HCT116 (cell line): ENCODE data around the gene KLHDC7B. TPM values are rescaled to one million over a fixed set of nuclear protein-coding genes. Genes with fewer than 3 reads are reported as not detected.
A peak's percentile ranks its signal among the peaks of the same experiment; 100 is the strongest.

Experiments
- ATAC-seq: fragments of 200-7000 bp; cut with Tn5 transposase; 2 replicates; pipeline ENCODE4 v1.9.1; 2020; ENCODE audit warnings: mild to moderate bottlenecking, moderate library complexity
- BruUV-seq: library from RNA; stranded (reverse); fragments of 400-500 nt; replicated peaks from 2 replicates; lab custom pipeline; 2021; lab: Mats Ljungman, UMichigan
- CTCF ChIA-PET: fragments of 300-600 bp; sonication (Branson Sonifier 250); formaldehyde crosslinking; loops from one replicate; lab custom pipeline; 2021; ENCODE audit warnings: antibody characterized with exemption; lab: Charles Lee
- POLR2A ChIA-PET: fragments of 300-600, 350-600 bp; sonication (Branson Sonifier 250); formaldehyde crosslinking; loops from one replicate; lab custom pipeline; 2021; ENCODE audit warnings: antibody characterized with exemption; lab: Charles Lee
- RAD21 ChIA-PET, 2 experiments: fragments of 300-600 bp; sonication (Branson Sonifier 250); formaldehyde crosslinking; loops; one replicate each; lab custom pipeline; 2023; ENCODE audit warnings: low total read pairs in 2 of 2; ENCODE audit not compliant: uncharacterized antibody in 2 of 2, unreplicated experiment in 2 of 2, low non-redundant PET in 1 of 2; lab: Charles Lee
- DNase-seq: peaks from one replicate; pipeline ENCODE4 v3.0.0-alpha.2; 2010; ENCODE audit warnings: low read depth, low spot score
- H2AFZ ChIP-seq: fragments of 200-600 bp; shearing (Covaris generic), sonication (generic); 2 replicates; pipeline ENCODE4 v1.6.1; 2017; ENCODE audit warnings: low read depth, mixed run types, mixed read lengths, antibody characterized with exemption, low read length; ENCODE audit not compliant: poor library complexity, severe bottlenecking
- H3K27ac ChIP-seq: 2 replicates; pipeline ENCODE4 v1.5.1; 2012; ENCODE audit warnings: low read depth, low read length
- H3K27me3 ChIP-seq: fragments of 200-600 bp; sonication (generic); 2 replicates; pipeline ENCODE4 v1.6.1; 2016; ENCODE audit warnings: mixed run types, low read length, mixed read lengths; ENCODE audit not compliant: insufficient read depth
- H3K36me3 ChIP-seq, 2 experiments: fragments of 200-500 bp in 1 of 2; fragments of 200-600 bp in 1 of 2; sonication (Bioruptor generic) in 1 of 2; sonication (generic) in 1 of 2; 2 replicates each; pipeline versions ENCODE4 v1.5.1 to v1.6.1; 2014 to 2016; ENCODE audit warnings: low read length in 2 of 2, inconsistent platforms in 1 of 2, mixed read lengths in 1 of 2, mixed run types in 1 of 2; ENCODE audit not compliant: insufficient read depth in 2 of 2, control insufficient read depth in 1 of 2
- H3K4me1 ChIP-seq, 2 experiments: fragments of 200-600 bp in 1 of 2; sonication (generic) in 1 of 2; 2 replicates each; pipeline versions ENCODE4 v1.5.1 to v1.6.1; 2012 to 2017; ENCODE audit warnings: low read length in 2 of 2, inconsistent platforms in 1 of 2, mild to moderate bottlenecking in 1 of 2, mixed read lengths in 1 of 2, mixed run types in 1 of 2, moderate library complexity in 1 of 2; ENCODE audit not compliant: insufficient read depth in 2 of 2, control insufficient read depth in 1 of 2
- H3K4me2 ChIP-seq: fragments of 200-600 bp; sonication (generic); 2 replicates; pipeline ENCODE4 v1.6.1; 2017; ENCODE audit warnings: mixed run types, low read length, mixed read lengths
- H3K4me3 ChIP-seq, 2 experiments: fragments of 200-600 bp in 1 of 2; sonication (generic) in 1 of 2; replicated peaks in 1 of 2; 2 replicates each; pipeline ENCODE4 v1.5.1; 2011 to 2016; ENCODE audit warnings: low read length in 2 of 2, control low read depth in 1 of 2, low read depth in 1 of 2, mild to moderate bottlenecking in 1 of 2, mixed read lengths in 1 of 2, mixed run types in 1 of 2
- H3K79me2 ChIP-seq: fragments of 200-600 bp; sonication (generic); 2 replicates; pipeline ENCODE4 v1.6.1; 2017; ENCODE audit warnings: mild to moderate bottlenecking, mixed run types, low read length, moderate library complexity, mixed read lengths; ENCODE audit not compliant: insufficient read depth
- H3K9ac ChIP-seq: fragments of 200-600 bp; sonication (generic); 2 replicates; pipeline ENCODE4 v1.6.1; 2016; ENCODE audit warnings: low read length, mixed read lengths
- H3K9me2 ChIP-seq: fragments of 200-600 bp; sonication (generic), shearing (Covaris generic); 2 replicates; pipeline ENCODE4 v1.6.1; 2017; ENCODE audit warnings: mixed run types, mild to moderate bottlenecking, moderate library complexity; ENCODE audit not compliant: insufficient read depth
- H3K9me3 ChIP-seq, 2 experiments: fragments of 200-500 bp in 1 of 2; fragments of 200-600 bp in 1 of 2; sonication (Bioruptor generic) in 1 of 2; sonication (generic) in 1 of 2; 2 replicates each; pipeline ENCODE4 v1.6.1; 2014 to 2017; ENCODE audit warnings: low read length in 2 of 2, mixed read lengths in 2 of 2, inconsistent platforms in 1 of 2, low read depth in 1 of 2, mild to moderate bottlenecking in 1 of 2, mixed run types in 1 of 2, moderate library complexity in 1 of 2; ENCODE audit not compliant: control insufficient read depth in 1 of 2, insufficient read depth in 1 of 2
- H4K20me1 ChIP-seq: fragments of 200-600 bp; sonication (generic), shearing (Covaris generic); 2 replicates; pipeline ENCODE4 v1.6.1; 2017; ENCODE audit warnings: mixed run types, mild to moderate bottlenecking, moderate library complexity; ENCODE audit not compliant: insufficient read depth
- EZH2phosphoT487 ChIP-seq: fragments of 200-600 bp; IDR thresholded peaks from 2 replicates; pipeline ENCODE4 v1.6.1; 2018; ENCODE audit warnings: antibody characterized with exemption, borderline replicate concordance
- YY1 ChIP-seq: IDR thresholded peaks from 2 replicates; pipeline ENCODE4 v1.6.1; 2011; ENCODE audit warnings: low read length, low read depth, moderate library complexity, mild to moderate bottlenecking; ENCODE audit not compliant: insufficient replicate concordance; ENCODE audit errors: extremely low read depth
- intact Hi-C: fragments of 100-400 bp; cut with micrococcal nuclease; formaldehyde crosslinking; loops from 2 replicates; pipeline ENCODE4 v1.10.0; 2022
- total RNA-seq: library from RNA; stranded (reverse); gene quantifications from one replicate; pipeline ENCODE4 v1.2.1, GENCODE V29; 2021; ENCODE audit not compliant: unreplicated experiment
- TF ChIP-seq, protein P1 (sequence below): IDR thresholded peaks from 2 replicates; pipeline ENCODE4 v1.6.1; 2011; ENCODE audit warnings: mild to moderate bottlenecking, low read length, moderate library complexity; ENCODE audit not compliant: insufficient replicate concordance; ENCODE audit errors: extremely low read depth
- TF ChIP-seq, protein P2 (sequence below): IDR thresholded peaks from 2 replicates; pipeline ENCODE4 v1.6.1; 2012

The KLHDC7B gene
- total RNA-seq, 1 experiment from 2014 or later: 0.69 TPM

DNA sequence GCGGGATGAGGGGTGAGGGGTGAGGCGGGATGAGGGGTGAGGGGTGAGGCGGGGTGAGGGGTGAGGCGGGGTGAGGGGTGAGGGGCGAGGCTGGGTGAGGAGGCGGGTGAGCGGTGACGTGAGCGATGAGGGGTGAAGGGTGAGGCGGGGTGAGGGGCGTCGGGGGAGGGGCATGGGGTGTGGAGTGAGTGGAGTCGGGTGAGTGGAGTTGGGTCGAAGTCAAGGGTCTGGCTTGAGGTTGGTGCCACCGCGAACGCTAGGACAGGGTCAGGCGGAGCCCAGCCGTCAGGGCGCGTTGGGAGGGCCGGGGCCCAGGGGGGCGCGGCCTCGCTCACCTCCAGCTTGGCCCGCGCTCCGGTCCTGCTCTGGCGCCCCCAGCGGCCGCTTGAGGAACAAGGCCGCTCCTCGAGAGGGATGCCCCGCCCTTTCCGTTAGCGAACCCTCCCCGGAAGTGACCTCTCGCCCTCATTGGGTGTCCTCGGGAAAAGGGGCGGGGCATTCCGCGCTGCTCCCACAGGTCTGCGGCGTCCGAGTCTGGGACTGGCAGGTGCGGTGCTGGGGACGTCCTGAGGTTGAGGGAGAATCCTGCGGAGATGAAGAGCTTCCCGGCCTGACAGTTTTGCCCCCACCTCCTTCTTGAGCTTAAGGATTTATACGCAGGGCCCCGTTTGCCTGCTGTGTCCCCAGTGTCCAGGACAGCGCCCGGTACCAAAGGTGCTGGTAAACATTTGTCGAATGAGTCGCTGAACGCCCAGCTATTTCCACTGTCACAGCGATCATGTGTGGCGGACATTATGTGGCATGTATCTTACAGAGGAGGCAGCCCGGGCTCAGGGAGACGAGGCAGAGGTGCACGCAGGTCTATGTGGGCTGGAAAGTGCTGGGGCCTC, 17.1 kb downstream of the KLHDC7B start, which contains the start of gene SYCE3 (continued):
- TF ChIP-seq, protein P1, sequence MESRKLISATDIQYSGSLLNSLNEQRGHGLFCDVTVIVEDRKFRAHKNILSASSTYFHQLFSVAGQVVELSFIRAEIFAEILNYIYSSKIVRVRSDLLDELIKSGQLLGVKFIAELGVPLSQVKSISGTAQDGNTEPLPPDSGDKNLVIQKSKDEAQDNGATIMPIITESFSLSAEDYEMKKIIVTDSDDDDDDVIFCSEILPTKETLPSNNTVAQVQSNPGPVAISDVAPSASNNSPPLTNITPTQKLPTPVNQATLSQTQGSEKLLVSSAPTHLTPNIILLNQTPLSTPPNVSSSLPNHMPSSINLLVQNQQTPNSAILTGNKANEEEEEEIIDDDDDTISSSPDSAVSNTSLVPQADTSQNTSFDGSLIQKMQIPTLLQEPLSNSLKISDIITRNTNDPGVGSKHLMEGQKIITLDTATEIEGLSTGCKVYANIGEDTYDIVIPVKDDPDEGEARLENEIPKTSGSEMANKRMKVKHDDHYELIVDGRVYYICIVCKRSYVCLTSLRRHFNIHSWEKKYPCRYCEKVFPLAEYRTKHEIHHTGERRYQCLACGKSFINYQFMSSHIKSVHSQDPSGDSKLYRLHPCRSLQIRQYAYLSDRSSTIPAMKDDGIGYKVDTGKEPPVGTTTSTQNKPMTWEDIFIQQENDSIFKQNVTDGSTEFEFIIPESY: no peak
- TF ChIP-seq, protein P2, sequence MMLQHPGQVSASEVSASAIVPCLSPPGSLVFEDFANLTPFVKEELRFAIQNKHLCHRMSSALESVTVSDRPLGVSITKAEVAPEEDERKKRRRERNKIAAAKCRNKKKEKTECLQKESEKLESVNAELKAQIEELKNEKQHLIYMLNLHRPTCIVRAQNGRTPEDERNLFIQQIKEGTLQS: no peak
- TF ChIP-seq EZH2phosphoT487: no peak
- no peak for TF ChIP-seq YY1

DNA sequence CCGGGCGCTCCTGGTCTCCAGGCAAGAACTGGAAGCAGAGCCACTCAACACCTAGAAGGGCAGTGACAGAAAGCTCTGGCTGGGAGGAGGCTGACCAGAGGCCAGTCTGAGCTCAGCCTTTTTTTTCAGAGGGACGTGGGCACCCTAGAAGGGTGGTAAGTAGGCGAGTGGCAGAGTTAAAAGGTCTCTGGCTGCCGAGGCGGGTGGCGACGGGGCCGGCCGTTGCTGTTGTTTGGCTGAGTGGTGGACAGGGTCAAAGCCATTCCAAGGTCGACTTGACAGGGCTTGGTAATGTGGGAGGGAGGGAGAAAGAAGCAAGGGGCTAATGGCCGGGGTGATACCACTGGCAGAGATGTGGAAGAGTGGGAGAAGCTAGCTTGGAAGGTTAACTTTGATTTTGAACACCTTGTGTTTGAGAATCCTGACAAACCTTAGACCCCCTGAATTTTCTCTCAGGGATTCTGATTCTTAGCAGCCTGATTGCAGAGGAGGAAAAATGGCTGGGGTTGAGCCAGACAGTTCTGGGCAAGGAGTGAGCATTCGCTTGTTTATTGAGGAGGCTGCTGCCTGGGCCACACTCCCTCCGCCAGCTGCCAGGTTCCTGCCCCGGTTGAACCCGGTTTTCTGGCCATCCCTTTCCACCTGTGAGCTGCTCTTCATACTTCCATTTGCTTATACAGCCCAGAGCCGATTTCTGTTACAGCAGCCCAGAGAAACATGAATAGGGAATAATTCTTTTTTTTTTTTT, 17.9 kb downstream of the KLHDC7B start:
- ATAC-seq: no peak; the same call in 1 of the 2 replicates
- intact Hi-C loops: no loop called here
- BruUV-seq: no TSS peak
- Histone ChIP-seq H3K9ac (peak overlapping the region; percentile 61), H3K4me1 (peaks cover 6 to 11% of the 10 kb centered on the region in 2 experiments; a peak in 2 of 4 replicates), H3K9me3 (no peaks in the 10 kb centered on the region), H3K27ac (peak overlapping the region; percentile 43; the same call in 1 of the 2 replicates), H3K36me3 (no peaks in the 10 kb centered on the region; a peak in 1 of 4 replicates), H4K20me1 (no peaks in the 10 kb centered on the region), H3K79me2 (no peaks in the 10 kb centered on the region), H3K4me2 (peak overlapping the region; percentile 81), H3K27me3 (no peaks in the 10 kb centered on the region), H3K4me3 (peak overlapping the region; percentile 70), H2AFZ (no peak overlapping the region), H3K9me2 (no peaks in the 10 kb centered on the region)
- ChIA-PET RAD21 (interaction anchor here in 1 of 2 experiments (0.8 to 1.2 kb wide), 2 partner anchors 12 to 36 kb away, joined by 3 to 4 read pairs; no protein-coding TSS in a partner anchor), POLR2A (interaction anchor here (1.0 to 1.6 kb wide), 7 partner anchors 11 to 65 kb away, joined by 3 to 8 read pairs (median 4); partner anchors contain the start of genes ARSA, CHKB, LMF2 and NCAPH2), CTCF (interaction anchor here (1.3 to 1.7 kb wide), 6 partner anchors 9 to 57 kb away, joined by 4 to 11 read pairs (median 8); partner anchors contain the start of genes CHKB and SCO2)
- TF ChIP-seq, protein P2: no peak
- no peak for DNase-seq
